GM18870 (cell line): ENCODE data around the gene NR1D1.

Experiments used
- ATAC-seq: cut with Tn5 transposase; IDR thresholded peaks from one replicate; pipeline ENCODE4 v1.9.1; 2021; ENCODE audit warnings: moderate library complexity; ENCODE audit not compliant: unreplicated experiment

The NR1D1 gene

DNA sequence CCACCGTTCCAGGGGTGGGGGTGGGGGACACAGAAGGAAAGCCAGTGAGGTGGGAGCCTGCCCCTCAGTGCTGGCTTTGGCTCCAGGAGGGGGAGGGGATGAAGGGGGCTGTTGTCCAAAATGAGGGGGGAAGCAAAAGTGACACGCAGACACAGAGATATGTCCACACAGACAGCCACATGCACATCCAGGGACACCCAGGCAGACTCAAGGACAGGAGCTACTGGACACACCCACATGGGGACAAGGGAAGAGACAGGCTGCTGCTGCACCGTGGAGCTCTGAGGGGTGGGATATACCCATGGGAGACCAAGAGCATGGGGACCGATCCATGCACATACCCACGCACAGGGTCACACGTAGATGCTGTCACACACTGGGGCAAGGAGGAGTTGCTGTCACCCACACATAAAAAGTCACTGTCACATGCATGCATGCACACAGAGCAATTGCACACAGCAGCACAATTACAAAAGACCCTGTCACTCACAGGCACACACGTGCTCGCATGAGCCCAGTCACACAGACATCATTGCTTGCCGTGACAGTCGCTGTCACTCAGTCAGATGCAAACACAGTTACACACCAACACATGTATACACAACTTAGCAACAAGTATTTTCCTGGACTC lies 36.4 kb downstream of the NR1D1 start:
- no peak for ATAC-seq

DNA sequence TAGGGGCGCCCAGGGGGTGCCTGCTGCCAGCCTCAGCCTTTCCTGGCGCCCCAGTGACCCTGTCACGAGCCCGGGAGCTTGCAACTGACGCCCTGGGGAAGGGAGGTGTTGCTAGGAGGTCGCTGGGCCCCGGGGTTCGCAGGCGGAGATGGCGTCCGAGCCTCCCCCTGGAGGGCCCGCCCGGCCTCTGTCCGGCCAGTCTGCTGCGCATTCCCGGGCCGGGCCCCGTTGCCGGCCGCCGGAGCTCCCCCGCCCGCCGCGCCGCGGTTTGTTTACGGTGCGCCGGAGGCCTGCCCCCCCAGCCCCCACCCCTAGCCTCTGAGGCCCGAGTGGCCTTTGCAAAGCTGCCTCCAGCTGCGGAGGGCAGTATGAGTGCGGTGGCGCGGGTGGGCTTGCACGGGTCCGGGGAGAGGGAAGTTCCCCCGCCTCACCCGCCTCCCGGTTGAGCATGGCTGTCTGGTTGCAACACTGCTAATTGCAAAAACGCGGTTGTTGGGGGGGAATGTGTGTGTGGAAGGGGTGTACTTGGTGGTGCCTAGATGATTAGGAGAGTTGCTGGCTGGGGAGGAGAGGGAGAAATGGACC lies 37.1 kb downstream of the NR1D1 start:
- no peak for ATAC-seq

DNA sequence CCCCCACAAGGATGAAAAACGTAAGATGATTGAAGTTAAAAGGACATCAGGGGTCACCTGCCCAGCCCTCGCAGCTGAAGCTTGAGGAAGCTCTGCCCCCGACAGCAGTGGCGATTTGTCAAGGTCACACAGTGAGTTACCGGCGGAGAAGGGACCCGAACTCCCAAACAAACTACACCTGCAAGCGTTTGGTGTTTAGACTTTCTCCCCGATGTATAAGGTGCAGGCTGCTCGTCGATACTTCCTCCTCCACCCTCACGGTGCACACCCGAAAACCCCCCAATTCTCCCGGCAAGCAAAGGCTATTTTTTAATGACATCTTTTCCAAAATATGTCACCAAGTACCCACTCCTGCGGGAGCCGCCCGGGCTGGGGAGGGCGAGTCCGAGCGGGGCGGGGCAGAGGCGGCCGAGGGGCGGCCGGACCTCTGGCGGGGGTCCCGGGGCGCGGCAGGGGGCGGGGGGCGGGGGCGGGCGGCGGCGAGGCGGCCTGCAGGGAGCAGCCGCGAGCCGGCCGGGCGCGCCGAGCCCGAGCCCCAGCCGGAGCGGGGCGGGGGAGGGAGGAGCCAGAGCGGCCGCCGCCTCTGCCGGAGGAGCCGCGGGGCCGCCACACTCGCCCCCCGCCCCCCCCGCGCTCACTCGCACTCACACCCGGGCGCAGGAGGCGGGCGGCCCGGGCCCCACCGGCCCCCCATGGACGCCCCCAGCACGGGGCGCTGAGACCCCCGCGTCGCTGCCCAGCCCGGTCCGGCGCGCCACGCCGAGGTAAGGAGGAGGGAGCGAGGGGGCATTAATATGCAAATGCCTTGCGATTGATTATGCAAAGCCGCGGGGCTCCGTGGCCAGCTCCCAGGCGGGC lies 37.8 kb downstream of the NR1D1 start, which contains the start of gene THRA:
Gene THRA (plus strand): TSS at position 637 of the 858 bp plus-strand sequence. CDS start 11,524 bp downstream, outside the sequence.
- no peak for ATAC-seq

DNA sequence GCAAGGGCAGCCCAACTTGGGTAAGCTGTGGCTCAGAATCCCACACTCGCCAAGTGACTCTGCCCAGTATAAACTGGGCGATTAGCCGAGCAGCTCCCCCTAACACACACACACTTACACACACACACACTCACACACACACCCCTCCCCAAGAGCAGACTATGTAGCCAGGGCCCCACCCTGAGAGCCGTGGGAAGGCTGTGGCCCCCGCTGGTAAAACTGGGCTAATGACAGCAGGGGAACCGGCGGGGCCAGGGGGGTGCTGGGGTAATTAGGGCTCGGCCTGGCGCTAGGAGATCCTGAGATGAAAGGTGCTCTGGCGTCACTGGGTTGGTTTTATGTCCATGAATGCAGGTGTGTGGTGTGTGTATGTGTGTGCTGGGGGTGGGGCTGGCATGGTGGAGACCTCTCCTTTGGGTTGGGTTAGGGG lies 38.8 kb downstream of the NR1D1 start:
- ATAC-seq, result no peak

DNA sequence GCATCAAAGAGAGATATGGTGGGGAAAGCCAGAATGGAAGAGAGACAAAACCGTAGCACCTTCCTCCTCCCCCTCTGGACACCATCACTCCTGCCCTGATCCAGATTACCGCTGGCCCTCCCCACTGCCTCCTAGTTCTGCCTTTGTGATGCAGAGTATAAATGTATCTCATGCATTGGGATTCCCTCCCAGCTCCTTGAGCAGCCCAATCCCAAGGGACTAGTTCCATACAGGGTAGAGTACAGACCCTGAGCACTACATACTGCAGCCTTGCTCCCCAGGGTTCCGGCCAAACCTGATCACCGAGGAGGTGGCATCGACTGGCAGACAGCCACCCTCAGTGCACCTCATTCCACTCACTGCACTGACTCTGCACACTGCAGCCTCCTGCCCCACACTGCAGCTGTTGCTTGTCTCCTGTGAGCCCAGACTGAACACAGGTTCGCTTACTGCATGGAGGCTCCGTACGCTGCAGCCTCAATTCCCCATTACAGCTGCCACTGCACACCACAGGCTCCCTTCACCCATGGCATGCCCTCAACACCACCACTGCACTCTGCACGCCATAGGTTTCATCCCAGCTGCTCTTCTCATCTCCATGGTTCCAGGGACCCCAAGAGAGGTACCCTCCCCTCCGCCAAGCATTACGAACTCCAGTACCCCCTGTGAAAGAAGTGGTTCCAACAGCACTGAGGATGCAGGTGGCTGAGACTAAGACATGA lies 39.3 kb downstream of the NR1D1 start:
- no peak for ATAC-seq

DNA sequence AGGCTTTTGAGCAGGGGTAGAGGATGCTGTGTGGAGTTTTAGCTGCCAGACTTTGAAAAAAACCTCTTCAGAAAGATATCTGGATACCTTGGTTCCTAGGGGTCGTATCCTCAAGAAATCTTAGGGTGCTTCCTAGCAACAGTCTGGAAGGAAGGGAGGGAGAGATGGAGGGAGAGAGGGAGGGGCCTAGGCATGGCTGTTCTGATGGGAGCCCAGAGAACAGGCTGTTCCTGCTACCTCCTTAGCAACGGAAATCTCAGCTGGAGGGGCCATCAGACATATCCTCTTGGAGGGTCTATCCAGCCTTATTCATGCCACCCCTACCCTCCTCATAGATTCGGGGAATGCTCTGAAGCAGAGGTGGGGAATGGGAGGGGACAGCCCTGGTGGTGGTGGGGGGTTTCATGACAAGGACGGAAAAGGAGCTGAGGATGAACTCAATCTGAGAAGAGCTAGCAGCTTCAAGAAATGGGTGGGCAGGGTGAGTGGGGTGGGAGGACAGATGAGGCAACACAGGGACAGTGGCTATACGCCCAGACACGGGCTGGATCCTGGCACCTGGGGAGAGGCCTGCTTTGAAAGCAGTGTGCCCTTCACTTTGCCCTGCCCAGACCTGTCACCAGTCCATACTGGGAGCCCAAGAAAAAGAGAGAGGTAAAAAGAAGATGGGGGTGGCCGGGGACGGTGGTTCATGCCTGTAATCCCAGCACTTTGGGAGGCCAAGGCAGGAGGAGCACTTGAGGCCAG lies 40.5 kb downstream of the NR1D1 start:
- no peak for ATAC-seq

DNA sequence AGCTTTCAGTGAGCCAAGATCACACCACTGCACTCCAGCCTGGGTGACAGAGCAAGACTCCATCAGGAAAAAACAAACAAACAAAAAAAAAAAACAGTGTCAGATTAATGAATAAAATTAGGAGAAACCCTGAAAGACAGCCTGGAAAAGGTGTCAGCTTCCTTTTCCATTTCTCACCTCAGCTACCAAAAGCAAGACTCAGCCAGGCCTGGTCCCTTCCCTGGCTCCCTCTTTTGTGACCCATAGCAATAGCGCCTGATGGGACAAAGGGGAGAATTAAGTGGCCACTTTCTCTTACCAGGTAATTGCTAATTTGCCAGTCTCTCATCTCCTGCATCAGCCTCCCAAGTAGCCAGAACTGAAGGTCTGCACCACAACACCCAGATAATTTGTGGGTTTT lies 41.5 kb downstream of the NR1D1 start:
- no peak for ATAC-seq

DNA sequence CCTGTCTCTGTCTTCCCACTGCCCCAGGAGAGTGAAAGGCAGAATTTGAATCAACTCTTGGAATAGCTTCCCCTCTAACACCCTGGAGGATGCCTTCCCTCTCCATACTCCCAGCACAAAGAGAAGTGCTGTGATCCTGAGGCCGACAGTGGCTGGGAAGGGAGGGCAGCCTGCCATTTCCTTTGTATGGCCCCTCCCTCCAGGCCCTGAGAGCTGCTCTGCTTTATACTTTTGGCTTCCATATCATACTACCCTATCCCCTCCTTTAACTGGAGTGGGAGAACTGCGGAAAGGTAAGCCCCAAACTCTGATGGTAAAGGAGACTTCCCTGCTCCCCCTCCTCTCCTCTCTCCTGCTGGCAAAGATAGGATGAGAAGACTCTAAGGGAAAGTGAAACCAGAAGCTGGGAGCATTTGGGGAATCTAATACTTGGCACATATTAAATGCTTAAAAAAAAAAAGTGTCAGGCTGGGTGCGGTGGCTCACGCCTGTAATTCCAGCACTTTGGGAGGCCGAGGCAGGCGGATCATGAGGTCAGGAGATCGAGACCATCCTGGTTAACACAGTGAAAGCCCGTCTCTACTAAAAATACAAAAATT lies 42.1 kb downstream of the NR1D1 start:
- ATAC-seq, result no peak

DNA sequence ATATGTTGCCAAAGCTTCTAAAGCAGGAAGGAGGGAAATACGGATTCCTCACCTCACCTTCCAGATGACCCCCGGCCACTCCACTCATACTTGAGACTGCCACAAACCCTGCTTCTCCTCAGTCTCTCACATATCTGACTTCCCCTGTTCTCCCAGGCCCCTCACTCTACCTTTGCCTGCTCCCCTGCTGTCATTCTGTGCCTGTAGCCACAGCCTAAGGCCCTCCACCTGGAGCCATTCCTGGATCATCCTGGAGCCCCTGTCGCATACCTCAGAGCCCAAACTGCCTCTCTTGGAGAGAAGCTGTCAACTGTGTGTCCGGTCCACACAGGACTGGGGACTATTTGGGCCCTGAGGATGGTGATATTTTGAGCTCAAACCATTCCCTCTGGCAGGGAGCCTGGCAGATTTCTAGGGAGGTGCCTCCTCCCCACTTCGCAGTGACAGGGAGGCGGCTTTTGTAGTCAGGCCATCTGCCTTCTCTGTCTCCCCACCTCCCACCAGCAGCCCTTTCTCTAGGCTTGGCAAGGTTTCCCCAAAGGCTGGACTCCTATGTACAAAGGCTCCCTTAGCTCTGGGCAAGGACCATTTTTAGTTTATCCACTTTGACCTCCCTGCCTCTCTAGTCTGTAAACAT lies 43.9 kb downstream of the NR1D1 start:
- ATAC-seq, result no peak
